ENCODE data around the gene ZNF146. TPM values are rescaled to one million over a fixed set of nuclear protein-coding genes. Genes with fewer than 3 reads are reported as not detected.
"Not testable (repeated sequence)": the region's sequence is repeated elsewhere in the genome, so short reads cannot be mapped to it uniquely, and the experiment has no call there.

ZNF146 gene
- total RNA-seq, 1 donor from 2014 or later, result 30.4 TPM

DNA sequence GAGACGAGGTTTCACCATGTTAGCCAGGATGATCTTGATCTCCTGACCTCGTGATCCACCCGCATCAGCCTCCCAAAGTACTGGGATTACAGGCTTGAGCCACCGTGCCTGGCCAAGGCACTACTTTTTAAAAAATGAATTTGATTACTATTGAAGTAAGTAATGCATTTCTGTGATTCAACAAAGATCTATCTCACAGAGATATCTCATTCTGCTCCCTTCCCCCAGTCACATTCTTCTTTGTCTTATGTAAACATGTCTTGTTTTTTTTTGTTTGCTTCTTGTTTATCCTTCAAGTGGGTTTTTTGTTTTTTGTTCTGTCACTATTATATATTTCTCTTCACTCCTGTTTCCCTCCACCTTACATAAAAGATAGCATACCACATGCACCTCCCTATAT, 6.6 kb downstream of the ZNF146 start:
- DNase-seq, result no peak
- TF ChIP-seq, protein P1, sequence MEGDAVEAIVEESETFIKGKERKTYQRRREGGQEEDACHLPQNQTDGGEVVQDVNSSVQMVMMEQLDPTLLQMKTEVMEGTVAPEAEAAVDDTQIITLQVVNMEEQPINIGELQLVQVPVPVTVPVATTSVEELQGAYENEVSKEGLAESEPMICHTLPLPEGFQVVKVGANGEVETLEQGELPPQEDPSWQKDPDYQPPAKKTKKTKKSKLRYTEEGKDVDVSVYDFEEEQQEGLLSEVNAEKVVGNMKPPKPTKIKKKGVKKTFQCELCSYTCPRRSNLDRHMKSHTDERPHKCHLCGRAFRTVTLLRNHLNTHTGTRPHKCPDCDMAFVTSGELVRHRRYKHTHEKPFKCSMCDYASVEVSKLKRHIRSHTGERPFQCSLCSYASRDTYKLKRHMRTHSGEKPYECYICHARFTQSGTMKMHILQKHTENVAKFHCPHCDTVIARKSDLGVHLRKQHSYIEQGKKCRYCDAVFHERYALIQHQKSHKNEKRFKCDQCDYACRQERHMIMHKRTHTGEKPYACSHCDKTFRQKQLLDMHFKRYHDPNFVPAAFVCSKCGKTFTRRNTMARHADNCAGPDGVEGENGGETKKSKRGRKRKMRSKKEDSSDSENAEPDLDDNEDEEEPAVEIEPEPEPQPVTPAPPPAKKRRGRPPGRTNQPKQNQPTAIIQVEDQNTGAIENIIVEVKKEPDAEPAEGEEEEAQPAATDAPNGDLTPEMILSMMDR (IDR thresholded peaks at IDR 0.05; ENCODE audit: borderline replicate concordance), result no peak
- intact Hi-C loops (cut with micrococcal nuclease), result no loop called here
- Histone ChIP-seq H3K27ac (replicated peaks) (no peak overlapping the region), H3K36me3 (peaks cover 57% of the 10 kb centered on the region), H3K4me3 (no peak overlapping the region), H3K27me3 (ENCODE audit: low read depth) (no peaks in the 10 kb centered on the region), H3K9me3 (replicated peaks) (no peaks in the 10 kb centered on the region), H3K4me1 (peaks cover 54% of the 10 kb centered on the region)

- H3K4me1 ChIP-seq, result peaks cover 43% of the 10 kb centered on the region
Observed at GRCh38 chr19:36222503-36222902, 7.6 kb downstream of the ZNF146 start.

DNA sequence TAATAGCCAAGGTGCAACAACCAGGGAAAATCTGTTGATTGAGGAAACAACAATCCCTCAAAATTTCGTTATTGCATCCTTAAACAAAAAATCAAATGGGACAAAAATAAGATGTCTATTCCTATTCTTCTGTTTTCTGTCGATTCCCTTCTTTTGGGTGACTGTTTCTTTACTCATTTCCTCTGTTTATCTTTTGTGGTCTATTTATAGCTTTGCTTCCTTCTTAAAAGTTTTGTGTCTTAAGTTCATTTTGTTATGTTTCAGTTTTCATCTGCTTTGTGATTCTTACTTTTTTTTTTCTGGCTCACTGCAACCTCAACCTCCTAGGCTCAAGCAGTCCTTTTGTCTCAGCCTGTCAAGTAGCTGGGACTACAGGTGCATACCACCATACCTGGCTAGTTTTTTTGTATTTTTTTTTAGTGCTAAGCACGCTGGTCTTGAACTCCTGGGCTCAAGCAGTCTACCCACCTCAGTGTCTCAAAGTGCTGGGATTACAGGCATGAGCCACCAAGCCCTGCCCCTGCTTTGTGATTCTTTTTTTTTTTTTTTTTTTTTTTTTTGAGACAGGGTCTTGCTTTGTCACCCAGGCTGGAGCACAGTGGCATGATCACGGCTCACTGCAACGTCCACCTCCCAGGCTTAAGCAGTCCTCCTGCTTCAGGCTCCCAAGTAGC, 10.4 kb downstream of the ZNF146 start:
- Histone ChIP-seq H3K36me3 (peaks cover 84% of the 10 kb centered on the region), H3K4me1 (peaks cover 27% of the 10 kb centered on the region), H3K27me3 (ENCODE audit: low read depth) (no peaks in the 10 kb centered on the region), H3K27ac (replicated peaks) (peak overlapping the region; percentile 38), H3K9me3 (replicated peaks) (no peaks in the 10 kb centered on the region), H3K4me3 (no peak overlapping the region)
- no peak for DNase-seq
- intact Hi-C loops (cut with micrococcal nuclease), result no loop called here
- TF ChIP-seq, protein P1 (IDR thresholded peaks at IDR 0.05; ENCODE audit: borderline replicate concordance), result no peak

More at GRCh38 chr19:36222503-36222902, 7.6 kb downstream of the ZNF146 start:
- no peak for DNase-seq
- Histone ChIP-seq H3K36me3 (peaks cover 67% of the 10 kb centered on the region), H3K27me3 (ENCODE audit: low read depth) (no peaks in the 10 kb centered on the region), H3K9me3 (replicated peaks) (no peaks in the 10 kb centered on the region), H3K4me3 (no peak overlapping the region), H3K27ac (replicated peaks) (no peak overlapping the region)
- intact Hi-C loops (cut with micrococcal nuclease), result no loop called here
- TF ChIP-seq, protein P1 (IDR thresholded peaks at IDR 0.05; ENCODE audit: borderline replicate concordance), result no peak

- DNase-seq; H3K4me3 ChIP-seq; H3K27me3 ChIP-seq (ENCODE audit: low read depth); H3K4me1 ChIP-seq; intact Hi-C loops (cut with micrococcal nuclease); H3K27ac ChIP-seq (replicated peaks): not testable (repeated sequence)
- Histone ChIP-seq H3K9me3 (replicated peaks) (peaks cover 17% of the 10 kb centered on the region), H3K36me3 (peaks cover 98% of the 10 kb centered on the region)
Observed at GRCh38 chr19:36233626-36234025, 18.7 kb downstream of the ZNF146 start.

DNA sequence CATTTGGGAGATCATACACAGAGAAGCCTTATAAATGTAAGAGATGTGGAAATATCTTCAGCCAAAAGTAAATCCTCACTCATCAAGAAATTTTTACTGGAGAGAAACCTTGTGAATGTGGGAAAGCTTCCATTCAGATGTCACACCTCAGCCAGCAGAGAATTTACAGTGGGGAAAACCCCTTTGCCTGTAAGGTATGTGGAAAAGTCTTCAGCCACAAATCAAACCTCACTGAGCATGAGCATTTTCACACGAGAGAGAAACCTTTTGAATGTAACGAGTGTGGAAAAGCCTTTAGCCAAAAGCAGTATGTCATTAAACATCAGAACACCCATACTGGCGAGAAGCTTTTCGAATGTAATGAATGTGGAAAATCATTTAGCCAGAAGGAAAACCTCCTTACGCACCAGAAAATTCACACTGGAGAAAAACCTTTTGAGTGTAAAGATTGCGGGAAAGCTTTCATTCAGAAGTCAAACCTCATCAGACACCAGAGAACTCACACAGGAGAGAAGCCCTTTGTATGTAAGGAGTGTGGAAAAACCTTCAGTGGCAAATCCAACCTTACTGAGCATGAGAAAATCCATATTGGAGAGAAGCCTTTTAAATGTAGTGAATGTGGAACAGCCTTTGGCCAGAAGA, 21.5 kb downstream of the ZNF146 start:
- TF ChIP-seq, protein P1 (IDR thresholded peaks at IDR 0.05; ENCODE audit: borderline replicate concordance), result no peak
- H3K4me3 ChIP-seq, result no peak overlapping the region
- DNase-seq, result no peak
- H3K4me1 ChIP-seq, result no peaks in the 10 kb centered on the region
- H3K27me3 ChIP-seq (ENCODE audit: low read depth), result no peaks in the 10 kb centered on the region
- peaks cover 17% of the 10 kb centered on the region for H3K9me3 ChIP-seq (replicated peaks)
- peaks cover 80% of the 10 kb centered on the region for H3K36me3 ChIP-seq
- no peak overlapping the region for H3K27ac ChIP-seq (replicated peaks)
- intact Hi-C loops (cut with micrococcal nuclease), result no loop called here

DNA sequence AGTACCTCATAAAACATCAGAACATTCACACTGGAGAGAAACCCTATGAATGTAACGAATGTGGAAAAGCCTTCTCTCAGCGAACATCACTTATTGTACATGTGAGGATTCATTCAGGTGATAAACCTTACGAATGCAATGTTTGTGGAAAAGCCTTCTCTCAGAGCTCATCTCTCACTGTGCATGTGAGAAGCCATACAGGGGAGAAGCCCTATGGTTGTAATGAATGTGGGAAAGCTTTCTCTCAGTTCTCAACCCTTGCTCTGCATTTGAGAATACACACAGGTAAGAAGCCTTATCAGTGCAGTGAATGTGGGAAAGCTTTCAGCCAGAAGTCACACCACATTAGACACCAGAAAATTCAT, 22.0 kb downstream of the ZNF146 start:
- no peak for DNase-seq
- intact Hi-C loops (cut with micrococcal nuclease), result no loop called here
- Histone ChIP-seq H3K4me3 (no peak overlapping the region), H3K27ac (replicated peaks) (no peak overlapping the region), H3K36me3 (peaks cover 75% of the 10 kb centered on the region), H3K4me1 (no peaks in the 10 kb centered on the region), H3K9me3 (replicated peaks) (peaks cover 17% of the 10 kb centered on the region), H3K27me3 (ENCODE audit: low read depth) (no peaks in the 10 kb centered on the region)
- TF ChIP-seq, protein P1 (IDR thresholded peaks at IDR 0.05; ENCODE audit: borderline replicate concordance), result no peak

All from left ventricle myocardium inferior (tissue), 1 donor.